IPS-NIHi7 (cell line): ENCODE results near the gene ARHGAP9.
A peak's percentile ranks its signal among the peaks of the same experiment; 100 is the strongest.
"Not testable (repeated sequence)": the region's sequence is repeated elsewhere in the genome, so short reads cannot be mapped to it uniquely, and the experiment has no call there.

Source experiments
- DNase-seq: peaks from one replicate; pipeline ENCODE4 v3.0.0; 2012; ENCODE audit warnings: mixed read lengths; ENCODE audit errors: extremely low spot score

ARHGAP9 gene

GRCh38 chr12:57459055-57459749 is 20.5 kb downstream of the ARHGAP9 start:
- DNase-seq = peak; percentile 74

GRCh38 chr12:57458665-57459054 is 21.0 kb downstream of the ARHGAP9 start:
- DNase-seq = no peak

GRCh38 chr12:57456737-57457490 is 22.8 kb downstream of the ARHGAP9 start:
- no peak for DNase-seq

GRCh38 chr12:57456145-57456700 is 23.4 kb downstream of the ARHGAP9 start:
- peak; percentile 60 for DNase-seq

- DNase-seq = no peak
These were observed 24.1 kb downstream of the ARHGAP9 start for GRCh38 chr12:57455374-57456144.

- DNase-seq = peak; percentile 74
These were observed 24.9 kb downstream of the ARHGAP9 start, which contains the start of gene INHBE for GRCh38 chr12:57454566-57455373. INHBE (plus strand) TSS chr12:57455307; CDS start chr12:57455537, 230 bp downstream.

GRCh38 chr12:57454213-57454565 is 25.5 kb downstream of the ARHGAP9 start:
- no peak for DNase-seq

- peak; percentile 75 for DNase-seq
These were observed 26.6 kb downstream of the ARHGAP9 start for GRCh38 chr12:57452937-57453509.

GRCh38 chr12:57452181-57452936 is 27.3 kb downstream of the ARHGAP9 start:
- DNase-seq = peak; percentile 28

- DNase-seq = no peak
These were observed 28.4 kb downstream of the ARHGAP9 start for GRCh38 chr12:57451233-57451778.

GRCh38 chr12:57450057-57450456 is 29.6 kb downstream of the ARHGAP9 start:
- no peak for DNase-seq

GRCh38 chr12:57449375-57449774 is 30.3 kb downstream of the ARHGAP9 start:
- no peak for DNase-seq

- no peak for DNase-seq
These were observed 31.0 kb downstream of the ARHGAP9 start for GRCh38 chr12:57448669-57449068.

GRCh38 chr12:57446292-57446960 is 33.2 kb downstream of the ARHGAP9 start:
- no peak for DNase-seq

GRCh38 chr12:57444744-57445143 is 34.9 kb downstream of the ARHGAP9 start:
- DNase-seq = no peak

- not testable (repeated sequence) for DNase-seq
These were observed 35.3 kb downstream of the ARHGAP9 start for GRCh38 chr12:57444337-57444736.

- no peak for DNase-seq
These were observed 37.7 kb downstream of the ARHGAP9 start for GRCh38 chr12:57441846-57442427.

- not testable (repeated sequence) for DNase-seq
These were observed 38.3 kb downstream of the ARHGAP9 start for GRCh38 chr12:57441393-57441792.

GRCh38 chr12:57439762-57440266 is 39.9 kb downstream of the ARHGAP9 start:
- no peak for DNase-seq
